Thoracic aorta (tissue), 2 donors: ENCODE data around the gene CS. TPM values are rescaled to one million over a fixed set of nuclear protein-coding genes. Genes with fewer than 3 reads are reported as not detected.
"Not testable (repeated sequence)": the region's sequence is repeated elsewhere in the genome, so short reads cannot be mapped to it uniquely, and the experiment has no call there.

Source experiments
- ATAC-seq: fragments of 150-250 bp; one replicate; pipeline ENCODE4 v1.8.0; 2017; ENCODE audit warnings: low read depth; ENCODE audit not compliant: insufficient number of reproducible peaks, low FRiP score
- DNase-seq: peaks from one replicate; pipeline ENCODE4 v3.0.0-alpha.2; 2020; ENCODE audit warnings: low spot score
- H3K27ac ChIP-seq, 2 donors: fragments of 200-600 bp; sonication (generic); 1 replicate in 1 of 2; 2 replicates in 1 of 2; pipeline ENCODE4 v1.5.1; 2016; ENCODE audit warnings: mild to moderate bottlenecking in 2 of 2, moderate library complexity in 2 of 2
- H3K27me3 ChIP-seq: fragments of 200-600 bp; sonication (generic); replicated peaks from 2 replicates; pipeline ENCODE4 v1.6.0; 2016; ENCODE audit warnings: mild to moderate bottlenecking; ENCODE audit not compliant: insufficient read depth
- H3K36me3 ChIP-seq: fragments of 200-600 bp; sonication (generic); one replicate; pipeline ENCODE4 v1.5.1; 2016
- H3K4me1 ChIP-seq, 2 donors: fragments of 200-600 bp; sonication (generic); 1 replicate in 1 of 2; 2 replicates in 1 of 2; pipeline versions ENCODE4 v1.5.1 to v1.6.0; 2016; ENCODE audit warnings: low read depth in 2 of 2, mild to moderate bottlenecking in 1 of 2; ENCODE audit not compliant: control insufficient read depth in 1 of 2
- H3K4me3 ChIP-seq: fragments of 200-600 bp; sonication (generic); 2 replicates; pipeline ENCODE4 v1.5.1; 2016; ENCODE audit warnings: mild to moderate bottlenecking
- H3K9me3 ChIP-seq: fragments of 200-600 bp; sonication (generic); 2 replicates; pipeline ENCODE4 v1.5.1; 2016
- total RNA-seq, 2 donors: library from RNA; depleted of rRNA; stranded (reverse); fragments of >200 nt; gene quantifications; one replicate each; pipeline versions ENCODE4 v1.1.0 to v1.2.3, GENCODE V29; 2016
- TF ChIP-seq, protein P1 (sequence below): fragments of 200-600 bp; sonication (generic); IDR thresholded peaks from one replicate; pipeline ENCODE4 v1.5.1; 2019; ENCODE audit warnings: antibody characterized with exemption

Gene CS
- total RNA-seq, 2 donors from 2014 or later: 120 to 143 TPM

GRCh38 chr12:56339158-56339422 is 39.0 kb upstream of the CS start:
- Histone ChIP-seq H3K27ac (no peak overlapping the region), H3K27me3 (no peaks in the 10 kb centered on the region), H3K4me3 (no peak overlapping the region), H3K36me3 (peaks cover 13% of the 10 kb centered on the region), H3K4me1 (no peaks in the 10 kb centered on the region), H3K9me3 (no peaks in the 10 kb centered on the region)
- TF ChIP-seq, protein P1, sequence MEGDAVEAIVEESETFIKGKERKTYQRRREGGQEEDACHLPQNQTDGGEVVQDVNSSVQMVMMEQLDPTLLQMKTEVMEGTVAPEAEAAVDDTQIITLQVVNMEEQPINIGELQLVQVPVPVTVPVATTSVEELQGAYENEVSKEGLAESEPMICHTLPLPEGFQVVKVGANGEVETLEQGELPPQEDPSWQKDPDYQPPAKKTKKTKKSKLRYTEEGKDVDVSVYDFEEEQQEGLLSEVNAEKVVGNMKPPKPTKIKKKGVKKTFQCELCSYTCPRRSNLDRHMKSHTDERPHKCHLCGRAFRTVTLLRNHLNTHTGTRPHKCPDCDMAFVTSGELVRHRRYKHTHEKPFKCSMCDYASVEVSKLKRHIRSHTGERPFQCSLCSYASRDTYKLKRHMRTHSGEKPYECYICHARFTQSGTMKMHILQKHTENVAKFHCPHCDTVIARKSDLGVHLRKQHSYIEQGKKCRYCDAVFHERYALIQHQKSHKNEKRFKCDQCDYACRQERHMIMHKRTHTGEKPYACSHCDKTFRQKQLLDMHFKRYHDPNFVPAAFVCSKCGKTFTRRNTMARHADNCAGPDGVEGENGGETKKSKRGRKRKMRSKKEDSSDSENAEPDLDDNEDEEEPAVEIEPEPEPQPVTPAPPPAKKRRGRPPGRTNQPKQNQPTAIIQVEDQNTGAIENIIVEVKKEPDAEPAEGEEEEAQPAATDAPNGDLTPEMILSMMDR: no peak
- no peak for ATAC-seq
- no peak for DNase-seq

DNA sequence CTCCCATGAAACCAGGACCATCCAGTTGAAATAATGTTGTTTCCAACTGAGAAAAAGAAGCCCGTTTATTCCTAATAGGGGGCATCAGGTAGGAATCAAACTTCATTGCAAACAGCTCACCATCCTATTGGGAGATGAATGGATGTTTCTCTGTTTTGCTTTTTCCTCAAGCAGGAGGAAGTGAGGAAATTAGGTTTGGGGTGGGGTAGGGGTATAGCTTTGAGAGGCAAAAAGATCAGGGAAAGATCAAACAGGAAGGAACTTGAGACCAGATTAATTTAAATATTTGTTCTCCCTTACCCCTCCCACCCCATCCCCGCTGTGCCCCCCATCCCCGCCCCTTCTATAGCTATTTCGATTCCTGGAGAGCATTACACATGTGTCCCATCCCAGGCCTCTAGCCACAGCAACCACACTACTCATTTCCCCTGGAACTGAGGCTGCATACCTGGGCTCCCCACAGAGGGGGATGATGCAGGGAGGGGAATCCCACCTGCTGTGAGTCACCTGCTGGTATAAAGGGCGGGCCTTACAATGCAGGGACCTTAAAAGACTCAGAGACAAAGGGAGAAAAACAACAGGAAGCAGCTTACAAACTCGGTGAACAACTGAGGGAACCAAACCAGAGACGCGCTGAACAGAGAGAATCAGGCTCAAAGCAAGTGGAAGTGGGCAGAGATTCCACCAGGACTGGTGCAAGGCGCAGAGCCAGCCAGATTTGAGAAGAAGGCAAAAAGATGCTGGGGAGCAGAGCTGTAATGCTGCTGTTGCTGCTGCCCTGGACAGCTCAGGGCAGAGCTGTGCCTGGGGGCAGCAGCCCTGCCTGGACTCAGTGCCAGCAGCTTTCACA is 38.4 kb upstream of the CS start, which contains the start of gene IL23A:
Gene IL23A (plus strand): TSS at position 577 of the 850 bp plus-strand sequence. CDS start 161 bp downstream, at position 738.
- no peaks in the 10 kb centered on the region for H3K9me3 ChIP-seq
- TF ChIP-seq, protein P1: no peak
- no peaks in the 10 kb centered on the region for H3K27me3 ChIP-seq
- no peaks in the 10 kb centered on the region for H3K4me1 ChIP-seq
- DNase-seq (no peak), ATAC-seq (no peak)
- no peak within 1 kb of the TSS for H3K4me3 ChIP-seq
- peaks cover 9% of the 10 kb centered on the region for H3K36me3 ChIP-seq
- H3K27ac ChIP-seq: no peak within 1 kb of the TSS

DNA sequence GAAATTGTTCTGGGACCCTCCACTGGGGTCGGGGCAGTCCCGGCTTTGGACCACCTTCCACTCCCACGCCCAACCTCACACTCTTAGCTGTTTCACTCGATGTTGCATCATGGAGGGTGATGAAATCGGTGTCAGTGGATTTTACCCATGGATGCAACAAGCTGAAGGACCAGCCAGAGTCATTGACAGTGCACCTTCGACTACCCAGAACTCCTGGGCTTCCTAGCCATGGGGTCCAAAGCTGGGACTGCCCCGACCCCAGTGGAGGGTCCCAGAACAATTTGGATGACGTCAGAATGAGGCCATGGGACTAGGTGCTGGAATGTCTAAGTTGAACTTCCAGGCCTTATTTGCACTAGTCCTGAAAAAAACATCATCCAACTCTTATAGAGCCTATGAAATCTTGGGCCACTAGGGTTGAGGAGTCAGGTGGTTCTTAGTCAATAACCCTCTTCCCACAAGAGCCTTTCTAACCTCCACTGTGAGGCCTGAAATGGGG is 37.7 kb upstream of the CS start:
- TF ChIP-seq, protein P1: no peak
- H3K4me1 ChIP-seq: peaks cover 3 to 7% of the 10 kb centered on the region in 2 donors
- H3K9me3 ChIP-seq: no peaks in the 10 kb centered on the region
- DNase-seq: no peak
- H3K36me3 ChIP-seq: peaks cover 3% of the 10 kb centered on the region
- H3K27ac ChIP-seq: no peak overlapping the region
- H3K4me3 ChIP-seq: no peak overlapping the region
- no peaks in the 10 kb centered on the region for H3K27me3 ChIP-seq
- no peak for ATAC-seq

DNA sequence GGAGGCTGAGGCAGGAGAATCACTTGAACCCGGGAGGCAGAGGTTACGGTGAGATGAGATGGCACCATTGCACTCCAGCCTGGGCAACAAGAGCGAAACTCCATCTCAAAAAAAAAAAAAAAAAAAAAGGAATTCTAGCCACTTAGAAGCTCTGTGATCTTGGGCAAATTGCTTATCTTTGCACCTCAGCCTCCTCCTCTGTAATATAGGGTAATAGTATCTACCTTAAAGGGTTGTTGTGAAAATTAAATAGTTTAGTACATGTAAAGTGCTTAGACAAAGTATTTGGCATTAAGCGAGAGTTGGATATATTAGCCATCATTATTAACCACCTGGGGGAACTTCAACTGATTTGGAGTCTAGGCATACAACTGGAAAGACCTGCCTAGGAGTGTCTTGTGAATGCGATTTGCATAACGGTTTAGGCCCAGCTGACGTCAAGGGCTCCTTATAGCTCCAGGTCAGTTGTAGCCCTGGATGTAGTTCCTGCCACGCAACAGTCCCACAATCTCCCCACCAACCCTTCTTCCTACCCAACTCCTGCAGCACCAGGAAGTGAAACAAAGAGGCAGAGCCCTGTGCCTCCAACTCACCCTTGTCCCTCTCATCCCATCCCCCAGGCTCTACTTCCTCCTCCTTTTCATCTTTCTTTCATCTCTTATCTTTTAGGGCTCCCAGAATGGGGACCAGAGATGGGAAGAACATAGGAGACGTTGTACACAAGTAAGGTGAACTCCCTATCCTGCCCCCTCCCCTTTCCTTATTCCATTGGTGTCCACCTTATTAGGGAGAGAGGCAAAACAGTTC is 36.4 kb upstream of the CS start:
- Histone ChIP-seq H3K4me1 (peaks cover 3 to 11% of the 10 kb centered on the region in 2 donors), H3K36me3 (no peaks in the 10 kb centered on the region), H3K27ac (no peak overlapping the region), H3K9me3 (no peaks in the 10 kb centered on the region), H3K4me3 (no peak overlapping the region), H3K27me3 (no peaks in the 10 kb centered on the region)
- DNase-seq: no peak
- TF ChIP-seq, protein P1: no peak
- ATAC-seq: no peak

DNA sequence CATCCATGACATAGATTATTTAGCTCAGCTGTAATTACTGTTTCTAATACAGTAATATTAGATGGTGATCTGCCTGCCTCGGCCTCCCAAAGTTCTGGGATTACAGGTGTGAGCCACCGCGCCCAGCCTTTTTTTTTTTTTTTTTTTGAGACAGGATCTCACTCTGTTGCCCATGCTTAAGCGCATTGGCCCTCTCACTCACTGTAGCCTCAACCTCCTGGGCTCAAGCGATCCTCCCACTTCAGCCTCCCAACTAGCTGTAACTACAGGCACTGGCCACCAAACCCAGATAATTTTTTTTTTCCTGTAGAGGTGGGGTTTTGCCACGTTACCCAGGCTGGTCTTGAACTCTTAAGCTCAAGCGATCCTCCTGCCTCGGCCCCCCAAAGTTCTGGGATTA is 35.4 kb upstream of the CS start:
- peaks cover 3 to 11% of the 10 kb centered on the region in 2 donors for H3K4me1 ChIP-seq
- ATAC-seq, H3K27ac ChIP-seq, H3K27me3 ChIP-seq, H3K4me3 ChIP-seq, DNase-seq, H3K36me3 ChIP-seq, H3K9me3 ChIP-seq: not testable (repeated sequence)
